Uterus (tissue), 4 donors: ENCODE measurements around the gene ENKD1. TPM values are rescaled to one million over a fixed set of nuclear protein-coding genes. Genes with fewer than 3 reads are reported as not detected.
"Not testable (repeated sequence)": the region's sequence is repeated elsewhere in the genome, so short reads cannot be mapped to it uniquely, and the experiment has no call there.

Experiments used
- DNase-seq, 2 donors: peaks; one replicate each; pipeline ENCODE4 v3.0.0-alpha.2; 2019 to 2020
- H3K27ac ChIP-seq, 2 donors: fragments of 200-600 bp; sonication (generic); 1 replicate in 1 of 2; 2 replicates in 1 of 2; pipeline ENCODE4 v1.5.1; 2016 to 2018
- H3K27me3 ChIP-seq, 2 donors: fragments of 200-600 bp; sonication (generic); one replicate each; pipeline ENCODE4 v1.5.1; 2018 to 2019; ENCODE audit warnings: control low read depth in 1 of 2
- H3K36me3 ChIP-seq, 2 donors: fragments of 200-600 bp; sonication (generic); one replicate each; pipeline ENCODE4 v1.5.1; 2019; ENCODE audit warnings: control low read depth in 1 of 2
- H3K4me1 ChIP-seq, 2 donors: fragments of 200-600 bp; sonication (generic); one replicate each; pipeline ENCODE4 v1.5.1; 2018 to 2019; ENCODE audit warnings: control low read depth in 1 of 2
- H3K4me3 ChIP-seq, 2 donors: fragments of 200-600 bp; sonication (generic); 1 replicate in 1 of 2; 2 replicates in 1 of 2; pipeline ENCODE4 v1.5.1; 2018 to 2019; ENCODE audit warnings: mild to moderate bottlenecking in 1 of 2
- H3K9me3 ChIP-seq, 2 donors: fragments of 200-600 bp; sonication (generic); one replicate each; pipeline ENCODE4 v1.5.1; 2019; ENCODE audit warnings: control low read depth in 1 of 2
- CTCF ChIP-seq, 4 experiments: fragments of 200-600 bp in 2 of 4; fragments of 450-650 bp in 2 of 4; sonication (generic) in 2 of 4; IDR thresholded peaks; one replicate each; pipeline ENCODE4 v1.5.1; 2016 to 2019; ENCODE audit warnings: antibody characterized with exemption in 4 of 4, mild to moderate bottlenecking in 2 of 4, moderate library complexity in 1 of 4
- POLR2A ChIP-seq, 2 donors: fragments of 450-650 bp; IDR thresholded peaks; one replicate each; pipeline ENCODE4 v1.6.1; 2016; ENCODE audit warnings: antibody characterized with exemption in 2 of 2, mild to moderate bottlenecking in 1 of 2, moderate library complexity in 1 of 2
- intact Hi-C: fragments of 100-400 bp; cut with DNase I; formaldehyde crosslinking; loops from one replicate; pipeline ENCODE4 v1.15.1; 2023; ENCODE audit warnings: low total_unique reads
- total RNA-seq, 4 donors: library from RNA; depleted of rRNA in 3 of 4; stranded (reverse); fragments of >200 nt in 3 of 4; gene quantifications; one replicate each; pipeline versions ENCODE4 v1.1.0 to v1.2.4, GENCODE V29; 2014 to 2023
- donor health status: DM: yes; HTN: yes; CAD: no.

ENKD1 gene
- total RNA-seq, 4 donors from 2014 or later = 4.1 to 22.4 (median 13.7) TPM

GRCh38 chr16:67694611-67695010 is 28.1 kb upstream of the ENKD1 start:
- TF ChIP-seq POLR2A (IDR thresholded peaks at IDR 0.05) = no peak
- TF ChIP-seq CTCF (IDR thresholded peaks at IDR 0.05) = no peak
- no peak for DNase-seq
- Histone ChIP-seq H3K4me3 (no peak overlapping the region), H3K27ac (no peak overlapping the region), H3K9me3 (no peaks in the 10 kb centered on the region), H3K4me1 (no peaks in the 10 kb centered on the region), H3K36me3 (no peaks in the 10 kb centered on the region), H3K27me3 (no peaks in the 10 kb centered on the region)
- intact Hi-C loops = no loop called here

- DNase-seq, H3K4me1 ChIP-seq, H3K27me3 ChIP-seq, H3K36me3 ChIP-seq, H3K9me3 ChIP-seq, intact Hi-C loops, H3K4me3 ChIP-seq, H3K27ac ChIP-seq: not testable (repeated sequence)
These were observed 27.2 kb upstream of the ENKD1 start for GRCh38 chr16:67693517-67694285.

GRCh38 chr16:67685388-67686112 is 19.0 kb upstream of the ENKD1 start:
- no peak for DNase-seq
- intact Hi-C loops = no loop called here
- Histone ChIP-seq H3K36me3 (no peaks in the 10 kb centered on the region), H3K4me3 (no peak overlapping the region), H3K27me3 (no peaks in the 10 kb centered on the region), H3K27ac (peak overlapping the region in 1 of 2 donors; percentile 42), H3K9me3 (no peaks in the 10 kb centered on the region), H3K4me1 (no peaks in the 10 kb centered on the region)
- TF ChIP-seq CTCF (IDR thresholded peaks at IDR 0.05) = no peak
- no peak for TF ChIP-seq POLR2A (IDR thresholded peaks at IDR 0.05)

GRCh38 chr16:67683767-67684166 is 17.2 kb upstream of the ENKD1 start:
- Histone ChIP-seq H3K4me1 (no peaks in the 10 kb centered on the region), H3K27me3 (no peaks in the 10 kb centered on the region), H3K36me3 (no peaks in the 10 kb centered on the region), H3K9me3 (no peaks in the 10 kb centered on the region), H3K4me3 (no peak overlapping the region), H3K27ac (no peak overlapping the region)
- DNase-seq = no peak
- intact Hi-C loops = no loop called here
- no peak for TF ChIP-seq POLR2A (IDR thresholded peaks at IDR 0.05)
- no peak for TF ChIP-seq CTCF (IDR thresholded peaks at IDR 0.05)

- intact Hi-C loops = no loop called here
- Histone ChIP-seq H3K4me3 (no peak overlapping the region), H3K27ac (no peak overlapping the region), H3K36me3 (no peaks in the 10 kb centered on the region), H3K27me3 (no peaks in the 10 kb centered on the region), H3K4me1 (no peaks in the 10 kb centered on the region), H3K9me3 (no peaks in the 10 kb centered on the region)
- DNase-seq = no peak
- TF ChIP-seq POLR2A (IDR thresholded peaks at IDR 0.05) (no peak), CTCF (IDR thresholded peaks at IDR 0.05) (no peak)
These were observed 13.7 kb upstream of the ENKD1 start for GRCh38 chr16:67679935-67680897.
